MCF 10A (cell line): ENCODE data around the gene SMYD3. TPM values are rescaled to one million over a fixed set of nuclear protein-coding genes. Genes with fewer than 3 reads are reported as not detected.

ENCODE experiments used
- BruUV-seq: library from RNA; stranded (reverse); fragments of 400-500 nt; replicated peaks from 2 replicates; lab custom pipeline; 2021; lab: Mats Ljungman, UMichigan
- CTCF ChIA-PET: fragments of 300-600 bp; sonication (Branson Sonifier 250); formaldehyde crosslinking; extraction: SDS; loops from one replicate; lab custom pipeline; 2021; ENCODE audit warnings: antibody characterized with exemption, inconsistent platforms; lab: Yijun Ruan, JAX
- POLR2A ChIA-PET: fragments of 300-600, 350-650 bp; sonication (Branson Sonifier 250); formaldehyde crosslinking; extraction: SDS; loops from one replicate; lab custom pipeline; 2020; ENCODE audit warnings: antibody characterized with exemption, inconsistent platforms; lab: Yijun Ruan, JAX
- DNase-seq: peaks from one replicate; pipeline ENCODE4 v3.0.0-alpha.2; 2018; ENCODE audit not compliant: unreplicated experiment
- H3K27ac Mint-ChIP-seq: one replicate; pipeline ENCODE4 v1.8.0; 2022; ENCODE audit warnings: mild to moderate bottlenecking, low read depth, mixed read lengths; ENCODE audit not compliant: unreplicated experiment
- H3K27me3 Mint-ChIP-seq: one replicate; pipeline ENCODE4 v1.8.0; 2022; ENCODE audit warnings: mixed read lengths; ENCODE audit not compliant: insufficient read depth, unreplicated experiment
- H3K36me3 Mint-ChIP-seq: one replicate; pipeline ENCODE4 v1.8.0; 2022; ENCODE audit warnings: mild to moderate bottlenecking, moderate library complexity, mixed read lengths; ENCODE audit not compliant: insufficient read depth, unreplicated experiment
- H3K4me1 Mint-ChIP-seq: one replicate; pipeline ENCODE4 v1.8.0; 2022; ENCODE audit warnings: mixed read lengths; ENCODE audit not compliant: insufficient read depth, unreplicated experiment
- H3K4me3 Mint-ChIP-seq: one replicate; pipeline ENCODE4 v1.8.0; 2022; ENCODE audit warnings: mild to moderate bottlenecking, moderate library complexity, mixed read lengths; ENCODE audit not compliant: unreplicated experiment
- H3K9me3 Mint-ChIP-seq: one replicate; pipeline ENCODE4 v1.8.0; 2022; ENCODE audit warnings: mixed read lengths; ENCODE audit not compliant: unreplicated experiment
- intact Hi-C: fragments of 100-400 bp; cut with micrococcal nuclease; formaldehyde crosslinking; loops from 2 replicates; pipeline ENCODE4 v1.14.1; 2022
- total RNA-seq: library from RNA; stranded (reverse); gene quantifications from 2 replicates; pipeline ENCODE4 v1.2.3, GENCODE V29; 2022
- TF ChIP-seq, protein P1 (sequence below): fragments of 200-600 bp; IDR thresholded peaks from one replicate; pipeline ENCODE4 v1.8.0; 2022; ENCODE audit warnings: antibody characterized with exemption, mild to moderate bottlenecking; ENCODE audit not compliant: unreplicated experiment

Gene SMYD3
- total RNA-seq, 1 experiment from 2014 or later, result 26.9 TPM

DNA sequence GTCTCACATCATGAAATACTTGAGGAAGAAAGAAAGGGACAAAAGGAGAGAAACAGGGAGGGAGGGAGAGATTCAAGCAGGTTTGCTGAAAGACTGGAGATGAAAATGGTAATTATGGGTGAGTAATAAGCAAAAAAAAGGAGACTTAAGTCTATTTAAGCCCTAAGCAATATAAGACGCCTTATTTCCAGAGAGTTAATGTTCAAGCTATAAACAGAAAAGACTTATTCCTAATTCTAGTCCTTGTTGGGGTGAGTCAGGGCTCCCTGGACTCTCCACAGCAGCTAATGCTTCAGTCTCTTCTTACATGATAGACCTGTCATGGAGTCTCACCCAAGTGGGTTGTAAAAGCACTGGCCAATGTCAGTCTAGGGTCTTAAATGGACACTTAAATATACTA is 619.2 kb downstream of the SMYD3 start:
- peaks cover 21% of the 10 kb centered on the region for H3K9me3 Mint-ChIP-seq
- TF ChIP-seq, protein P1, sequence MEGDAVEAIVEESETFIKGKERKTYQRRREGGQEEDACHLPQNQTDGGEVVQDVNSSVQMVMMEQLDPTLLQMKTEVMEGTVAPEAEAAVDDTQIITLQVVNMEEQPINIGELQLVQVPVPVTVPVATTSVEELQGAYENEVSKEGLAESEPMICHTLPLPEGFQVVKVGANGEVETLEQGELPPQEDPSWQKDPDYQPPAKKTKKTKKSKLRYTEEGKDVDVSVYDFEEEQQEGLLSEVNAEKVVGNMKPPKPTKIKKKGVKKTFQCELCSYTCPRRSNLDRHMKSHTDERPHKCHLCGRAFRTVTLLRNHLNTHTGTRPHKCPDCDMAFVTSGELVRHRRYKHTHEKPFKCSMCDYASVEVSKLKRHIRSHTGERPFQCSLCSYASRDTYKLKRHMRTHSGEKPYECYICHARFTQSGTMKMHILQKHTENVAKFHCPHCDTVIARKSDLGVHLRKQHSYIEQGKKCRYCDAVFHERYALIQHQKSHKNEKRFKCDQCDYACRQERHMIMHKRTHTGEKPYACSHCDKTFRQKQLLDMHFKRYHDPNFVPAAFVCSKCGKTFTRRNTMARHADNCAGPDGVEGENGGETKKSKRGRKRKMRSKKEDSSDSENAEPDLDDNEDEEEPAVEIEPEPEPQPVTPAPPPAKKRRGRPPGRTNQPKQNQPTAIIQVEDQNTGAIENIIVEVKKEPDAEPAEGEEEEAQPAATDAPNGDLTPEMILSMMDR, result no peak
- no TSS peak for BruUV-seq
- no peaks in the 10 kb centered on the region for H3K36me3 Mint-ChIP-seq
- DNase-seq, result no peak
- ChIA-PET POLR2A (no interaction called here), CTCF (interaction anchor here (1.1 to 3.2 kb wide), 4 partner anchors 9 to 25 kb away, joined by 3 to 19 read pairs (median 5); no protein-coding TSS in a partner anchor)
- no peaks in the 10 kb centered on the region for H3K27me3 Mint-ChIP-seq
- H3K4me1 Mint-ChIP-seq, result no peaks in the 10 kb centered on the region
- intact Hi-C loops, result no loop called here
- H3K27ac Mint-ChIP-seq, result no peak overlapping the region
- H3K4me3 Mint-ChIP-seq, result no peak overlapping the region

- intact Hi-C loops, result no loop called here
- no peaks in the 10 kb centered on the region for H3K36me3 Mint-ChIP-seq
- ChIA-PET CTCF (interaction anchor here (0.6 to 2.0 kb wide), 2 partner anchors 17 to 122 kb away, joined by 3 to 4 read pairs; no protein-coding TSS in a partner anchor), POLR2A (interaction anchor here (0.8 kb wide), 1 partner anchor 669 kb away, joined by 3 read pairs; no protein-coding TSS in a partner anchor)
- H3K4me3 Mint-ChIP-seq, result no peak overlapping the region
- peaks cover 8% of the 10 kb centered on the region for H3K9me3 Mint-ChIP-seq
- H3K27me3 Mint-ChIP-seq, result no peaks in the 10 kb centered on the region
- DNase-seq, result no peak
- TF ChIP-seq, protein P1, result no peak
- no TSS peak for BruUV-seq
- H3K4me1 Mint-ChIP-seq, result peaks cover 5% of the 10 kb centered on the region
- H3K27ac Mint-ChIP-seq, result no peak overlapping the region
Observed at GRCh38 chr1:245881767-245882391, 625.2 kb downstream of the SMYD3 start.

DNA sequence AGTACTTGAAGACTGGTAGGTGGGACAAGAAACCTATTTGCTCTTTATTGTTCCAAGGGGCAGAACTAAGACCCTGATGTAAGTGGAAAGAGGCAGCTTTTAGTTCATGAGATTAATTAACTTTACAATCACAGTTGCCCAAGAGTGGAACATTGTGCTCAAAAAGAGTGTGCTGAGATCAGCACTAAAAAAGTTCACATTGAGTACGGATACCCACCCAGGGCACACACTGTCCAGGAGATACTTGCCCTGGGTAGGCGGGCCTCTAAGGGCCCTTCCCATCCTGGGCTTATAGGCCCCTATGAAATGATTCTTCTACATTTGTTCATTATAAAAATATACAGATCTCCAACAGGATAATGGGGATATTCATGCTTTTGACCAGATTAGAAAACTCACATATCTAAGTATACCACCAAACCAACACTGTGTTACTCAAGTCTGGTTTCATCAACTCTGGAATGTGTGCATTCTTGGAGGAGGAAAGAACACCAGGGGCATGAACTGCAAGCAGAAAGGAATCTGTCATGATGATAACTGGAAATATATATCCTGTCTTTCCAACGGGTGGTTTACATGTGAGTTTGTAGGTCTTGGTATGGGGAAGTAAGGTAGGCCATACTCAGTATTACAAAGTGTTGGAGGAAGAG is 626.2 kb downstream of the SMYD3 start:
- intact Hi-C loops, result no loop called here
- Mint-ChIP-seq H3K4me1 (peaks cover 5% of the 10 kb centered on the region), H3K9me3 (peaks cover 8% of the 10 kb centered on the region), H3K27ac (no peak overlapping the region), H3K36me3 (no peaks in the 10 kb centered on the region), H3K4me3 (no peak overlapping the region), H3K27me3 (no peaks in the 10 kb centered on the region)
- DNase-seq, result no peak
- TF ChIP-seq, protein P1, result no peak
- ChIA-PET CTCF (interaction anchor here (0.6 to 2.0 kb wide), 3 partner anchors 123 to 592 kb away, joined by 3 to 4 read pairs (median 3); no protein-coding TSS in a partner anchor), POLR2A (interaction anchor here (0.8 kb wide), 1 partner anchor 668 kb away, joined by 3 read pairs; no protein-coding TSS in a partner anchor)
- no TSS peak for BruUV-seq

GRCh38 chr1:245879091-245879490 is 628.0 kb downstream of the SMYD3 start:
- Mint-ChIP-seq H3K27ac (no peak overlapping the region), H3K27me3 (no peaks in the 10 kb centered on the region), H3K4me1 (peaks cover 10% of the 10 kb centered on the region), H3K9me3 (peaks cover 4% of the 10 kb centered on the region), H3K4me3 (no peak overlapping the region), H3K36me3 (no peaks in the 10 kb centered on the region)
- ChIA-PET CTCF (interaction anchor here (0.6 to 1.0 kb wide), 4 partner anchors 9 to 1753 kb away, joined by 3 read pairs; no protein-coding TSS in a partner anchor), POLR2A (interaction anchor here (0.7 kb wide), 1 partner anchor 17 kb away, joined by 3 read pairs; no protein-coding TSS in a partner anchor)
- TF ChIP-seq, protein P1, result no peak
- BruUV-seq, result no TSS peak
- intact Hi-C loops, result no loop called here
- DNase-seq, result no peak
